T-cell (primary cell): ENCODE measurements around the gene TULP1. TPM values are rescaled to one million over a fixed set of nuclear protein-coding genes. Genes with fewer than 3 reads are reported as not detected.

Experiments used
- ATAC-seq, 4 experiments: fragments of 200-7000 bp in 3 of 4; fragments of 150-1000 bp in 1 of 4; cut with Tn5 transposase; replicated peaks in 1 of 4; 1 replicate in 3 of 4; 2 replicates in 1 of 4; pipeline ENCODE4 v1.10.0; 2021; ENCODE audit warnings: moderate library complexity in 3 of 4, mild to moderate bottlenecking in 2 of 4, moderate number of reproducible peaks in 1 of 4
- CTCF ChIA-PET, 2 donors: fragments of 300-600 bp; sonication (Branson Sonifier 250); formaldehyde crosslinking; loops; one replicate each; lab custom pipeline; 2022; ENCODE audit warnings: antibody characterized with exemption in 2 of 2; lab: Charles Lee
- POLR2A ChIA-PET, 2 donors: fragments of 300-600 bp; sonication (Branson Sonifier 250); formaldehyde crosslinking; loops; one replicate each; lab custom pipeline; 2022; ENCODE audit warnings: antibody characterized with exemption in 2 of 2; lab: Charles Lee
- DNase-seq, 35 experiments: peaks; one replicate each; pipeline versions ENCODE4 v3.0.0 to v3.0.0-alpha.2; 2013 to 2023
- H3K27ac ChIP-seq: one replicate; pipeline ENCODE4 v1.5.1; 2013; ENCODE audit warnings: low read length
- H3K27me3 ChIP-seq, 2 experiments: replicated peaks in 1 of 2; 1 replicate in 1 of 2; 2 replicates in 1 of 2; pipeline versions ENCODE4 v1.6.1 to v1.7.0; 2013; ENCODE audit warnings: low read length in 1 of 2, mixed read lengths in 1 of 2; ENCODE audit not compliant: control insufficient read depth in 2 of 2, insufficient read depth in 2 of 2; ENCODE audit errors: extremely low read depth in 1 of 2
- H3K36me3 ChIP-seq, 2 donors: 1 replicate in 1 of 2; 2 replicates in 1 of 2; pipeline versions ENCODE4 v1.6.1 to v1.7.0; 2013; ENCODE audit warnings: low read length in 1 of 2; ENCODE audit not compliant: control insufficient read depth in 2 of 2, insufficient read depth in 1 of 2; ENCODE audit errors: extremely low read depth in 1 of 2
- H3K4me1 ChIP-seq, 2 experiments: 1 replicate in 1 of 2; 2 replicates in 1 of 2; pipeline versions ENCODE4 v1.6.1 to v1.7.0; 2013; ENCODE audit warnings: low read length in 2 of 2, mixed read lengths in 1 of 2; ENCODE audit not compliant: insufficient read depth in 2 of 2, control insufficient read depth in 1 of 2; ENCODE audit errors: extremely low read depth in 1 of 2
- H3K4me3 ChIP-seq, 2 donors: 1 replicate in 1 of 2; 2 replicates in 1 of 2; pipeline versions ENCODE4 v1.5.1 to v1.7.0; 2013; ENCODE audit warnings: mild to moderate bottlenecking in 2 of 2, low read length in 1 of 2, moderate library complexity in 1 of 2; ENCODE audit not compliant: control insufficient read depth in 1 of 2; ENCODE audit errors: extremely low read depth in 1 of 2
- H3K9me3 ChIP-seq: 2 replicates; pipeline ENCODE4 v1.7.0; 2013
- H3K27ac Mint-ChIP-seq, 2 donors: one replicate each; pipeline ENCODE4 v1.8.0; 2020 to 2021; ENCODE audit warnings: mild to moderate bottlenecking in 2 of 2, mixed read lengths in 2 of 2
- H3K27me3 Mint-ChIP-seq, 2 donors: one replicate each; pipeline ENCODE4 v1.8.0; 2021 to 2022; ENCODE audit warnings: mixed read lengths in 2 of 2
- H3K36me3 Mint-ChIP-seq: one replicate; pipeline ENCODE4 v1.8.0; 2021; ENCODE audit warnings: mixed read lengths
- H3K4me1 Mint-ChIP-seq, 3 donors: one replicate each; pipeline ENCODE4 v1.8.0; 2020 to 2022; ENCODE audit warnings: mixed read lengths in 3 of 3, mild to moderate bottlenecking in 1 of 3
- H3K4me3 Mint-ChIP-seq, 3 donors: one replicate each; pipeline ENCODE4 v1.8.0; 2020 to 2022; ENCODE audit warnings: mild to moderate bottlenecking in 3 of 3, mixed read lengths in 3 of 3, moderate library complexity in 3 of 3
- H3K9me3 Mint-ChIP-seq, 3 donors: one replicate each; pipeline ENCODE4 v1.8.0; 2020 to 2022; ENCODE audit warnings: mixed read lengths in 3 of 3
- WGBS: methylation state at CpG from one replicate; pipeline ENCODE4 v1.1.5; 2013; ENCODE audit warnings: missing lambda C conversion rate; ENCODE audit not compliant: insufficient coverage; 5-methylcytosine and 5-hydroxymethylcytosine counted together
- total RNA-seq, 35 experiments: library from RNA in 6 of 35; stranded (reverse) in 6 of 35; fragments of 120-200 nt in 1 of 35; gene quantifications; one replicate each; pipeline versions ENCODE4 v1.2.1 to v1.2.4 and lab custom pipeline; 2013 to 2026

TULP1 gene
- total RNA-seq, 5 donors from 2014 or later (not counting 1 experiment from before 2014, with no cell fraction given): not detected

DNA sequence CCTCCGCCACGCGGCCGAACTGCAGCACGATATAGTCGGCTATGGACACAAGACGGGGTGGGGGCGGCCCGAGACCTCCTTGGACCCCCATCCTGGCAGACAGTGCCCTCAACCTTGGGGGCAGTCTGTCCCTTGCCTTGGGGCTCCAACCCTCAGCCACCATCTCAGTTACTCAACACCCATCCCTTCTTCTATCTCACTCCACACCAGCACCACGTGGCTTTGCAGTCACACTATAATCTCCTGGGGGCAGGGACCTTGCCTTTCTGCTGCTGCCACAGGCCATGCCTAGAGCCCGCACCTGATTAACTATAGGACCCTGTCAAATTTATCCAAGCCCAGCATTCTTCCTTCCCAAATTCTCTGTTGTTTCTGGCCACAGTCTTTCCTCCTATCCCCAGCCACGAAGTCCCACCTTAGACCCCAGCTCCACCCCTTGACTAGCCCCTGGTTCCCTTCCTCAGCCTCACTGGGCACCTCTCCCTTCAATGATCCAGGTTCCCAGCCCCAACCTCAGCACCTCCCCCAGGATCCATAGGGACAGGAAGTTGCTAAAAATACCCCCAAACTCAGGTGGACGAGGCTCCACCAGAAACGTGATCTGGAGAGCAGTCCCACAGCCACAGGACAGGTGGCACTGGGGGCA is 14.2 kb downstream of the TULP1 start:
- Histone ChIP-seq H3K27ac (no peak overlapping the region), H3K4me3 (peak overlapping the region; percentile 58 to 79)
- peak overlapping the region; percentile 73 to 81 (median 74) for H3K4me3 Mint-ChIP-seq

DNA sequence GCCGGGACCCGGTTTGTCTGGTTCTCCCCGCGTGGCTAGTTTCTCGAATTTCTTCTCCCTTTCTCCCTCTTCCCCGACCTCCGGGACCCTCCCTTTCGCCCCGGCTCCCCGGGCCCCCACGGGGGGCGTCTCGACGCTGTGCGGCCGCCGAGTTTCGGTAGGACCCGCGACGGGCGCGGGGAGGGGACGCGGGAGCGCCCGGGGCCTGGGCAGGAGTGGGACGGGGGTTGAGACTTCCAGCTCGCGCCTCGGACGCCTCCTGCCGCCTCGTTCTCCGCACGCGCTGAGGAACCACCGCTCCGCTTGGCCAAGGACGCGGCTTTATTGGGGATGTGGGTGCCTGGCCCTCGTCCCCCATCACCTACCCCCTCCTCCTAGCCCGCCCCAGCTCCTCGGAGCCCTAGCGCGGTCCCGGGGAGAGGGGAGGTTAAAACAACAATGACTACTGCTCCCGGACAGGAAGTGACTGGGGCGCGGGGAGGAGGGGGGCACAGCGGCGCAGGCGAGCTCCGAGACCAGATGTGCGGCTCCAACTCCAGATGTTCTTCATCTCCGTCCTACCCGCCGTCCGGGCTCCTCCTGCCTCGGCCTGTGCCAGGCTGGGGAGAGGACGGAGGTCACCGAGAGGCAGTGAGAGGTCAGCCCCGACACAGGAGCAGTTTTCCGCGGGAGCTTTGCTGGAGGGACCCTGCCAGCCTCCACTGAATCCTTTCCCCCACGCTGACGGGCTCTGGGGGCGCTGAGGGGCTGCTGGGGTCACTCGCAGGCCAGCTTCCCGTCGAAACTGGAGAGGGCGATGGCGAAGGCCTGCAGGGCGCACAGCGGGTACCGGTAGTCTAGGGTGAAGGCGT is 14.9 kb downstream of the TULP1 start:
- H3K27me3 Mint-ChIP-seq: peaks cover 0 to 26% of the 10 kb centered on the region in 2 donors
- CTCF ChIA-PET: interaction anchor here in 1 of 2 donors (0.6 kb wide), 2 partner anchors 35 to 182 kb away, joined by 4 to 5 read pairs; no protein-coding TSS in a partner anchor
- Histone ChIP-seq H3K27me3 (peaks cover 0 to 37% of the 10 kb centered on the region in 2 experiments), H3K36me3 (no peaks in the 10 kb centered on the region), H3K27ac (no peak overlapping the region), H3K4me1 (peaks cover 0 to 27% of the 10 kb centered on the region in 2 experiments), H3K9me3 (no peaks in the 10 kb centered on the region), H3K4me3 (peak overlapping the region; percentile 58 to 79)
- peak overlapping the region; percentile 73 to 81 (median 74) for H3K4me3 Mint-ChIP-seq
- WGBS: 14% methylated on average over 55 of the region's 77 CpGs
- no peaks in the 10 kb centered on the region for H3K36me3 Mint-ChIP-seq
- H3K4me1 Mint-ChIP-seq: peaks cover 14 to 20% (median 16%) of the 10 kb centered on the region in 3 donors
- POLR2A ChIA-PET: interaction anchor here in 1 of 2 donors (0.6 kb wide), 1 partner anchor 11 kb away, joined by 3 read pairs; no protein-coding TSS in a partner anchor
- H3K9me3 Mint-ChIP-seq: no peaks in the 10 kb centered on the region
- ATAC-seq (peak; percentile 17 to 43 (median 34)), DNase-seq (peak in 26 of 35 experiments; percentile 14 to 50 (median 30))
- no peak overlapping the region for H3K27ac Mint-ChIP-seq

More for the DNA sequence above, 14.2 kb downstream of the TULP1 start:
- peaks cover 0 to 40% of the 10 kb centered on the region in 2 experiments for H3K27me3 ChIP-seq
- Mint-ChIP-seq H3K4me1 (peaks cover 8 to 20% (median 16%) of the 10 kb centered on the region in 3 donors), H3K27me3 (peaks cover 0 to 32% of the 10 kb centered on the region in 2 donors), H3K27ac (no peak overlapping the region), H3K9me3 (no peaks in the 10 kb centered on the region), H3K36me3 (no peaks in the 10 kb centered on the region)
- ChIA-PET CTCF (interaction anchor here in 1 of 2 donors (0.6 kb wide), 2 partner anchors 34 to 183 kb away, joined by 4 to 5 read pairs; no protein-coding TSS in a partner anchor), POLR2A (no interaction called here)
- no peaks in the 10 kb centered on the region for H3K36me3 ChIP-seq
- 64% methylated on average over 12 of the region's 14 CpGs for WGBS
- ATAC-seq (no peak), DNase-seq (no peak)
- no peaks in the 10 kb centered on the region for H3K9me3 ChIP-seq
- H3K4me1 ChIP-seq: peaks cover 0 to 27% of the 10 kb centered on the region in 2 experiments

DNA sequence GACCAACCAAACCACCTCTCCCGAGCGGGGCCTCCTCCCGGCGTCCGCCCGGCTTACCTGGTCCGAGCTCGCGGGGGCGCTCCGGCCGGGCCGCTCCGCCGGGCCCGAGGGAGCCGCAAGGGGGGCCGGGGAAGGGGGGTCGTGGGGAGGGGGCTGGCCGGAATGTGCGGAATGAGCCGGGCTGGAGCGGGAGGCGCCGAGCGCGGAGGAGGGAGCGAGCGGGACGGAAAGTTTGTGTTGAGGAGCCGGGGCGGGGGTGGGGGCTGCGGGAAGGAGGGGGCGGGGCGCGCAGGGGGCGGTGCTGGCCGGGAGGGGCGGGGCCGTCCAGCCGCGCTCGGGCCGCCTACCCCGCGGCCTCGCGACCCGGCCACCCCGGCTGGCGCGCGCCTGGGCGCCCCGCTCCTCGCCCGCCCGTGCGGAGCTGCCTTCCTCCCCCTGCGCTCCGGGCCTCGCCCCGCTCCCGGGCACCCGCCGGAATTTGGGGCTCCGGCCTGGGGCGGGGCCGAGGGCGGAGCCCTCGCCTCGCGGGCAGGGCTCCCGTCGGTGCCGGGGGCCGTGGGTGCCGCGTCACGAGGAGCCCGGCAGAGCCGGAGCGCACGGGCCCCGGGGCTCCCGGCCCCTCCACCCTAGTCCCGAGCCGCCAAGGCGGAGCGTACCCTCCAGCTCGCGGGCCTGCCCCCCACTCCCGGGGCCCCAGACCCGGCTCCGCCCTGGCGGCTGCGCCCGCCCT is 15.7 kb downstream of the TULP1 start, which contains the start of gene TEAD3:
TEAD3 (minus strand) TSS at position 239 of the 730 bp plus-strand sequence.
- DNase-seq: peak in 23 of 35 experiments; percentile 7 to 67 (median 26)
- peaks cover 0 to 27% of the 10 kb centered on the region in 2 experiments for H3K4me1 ChIP-seq
- Mint-ChIP-seq H3K9me3 (no peaks in the 10 kb centered on the region), H3K27ac (no peak within 1 kb of the TSS), H3K36me3 (no peaks in the 10 kb centered on the region), H3K27me3 (peaks cover 0 to 20% of the 10 kb centered on the region in 2 donors), H3K4me1 (peaks cover 17 to 22% (median 19%) of the 10 kb centered on the region in 3 donors), H3K4me3 (peak within 1 kb of the TSS; percentile 73 to 81 (median 74))
- H3K4me3 ChIP-seq: peak within 1 kb of the TSS; percentile 58 to 79
- H3K27ac ChIP-seq: no peak within 1 kb of the TSS
- H3K9me3 ChIP-seq: no peaks in the 10 kb centered on the region
- POLR2A ChIA-PET: interaction anchor here in 1 of 2 donors (0.5 to 0.6 kb wide), 2 partner anchors 10 kb away, joined by 3 to 13 read pairs; no protein-coding TSS in a partner anchor
- no peaks in the 10 kb centered on the region for H3K36me3 ChIP-seq
- 1% methylated on average over 71 of the region's 98 CpGs for WGBS
- peaks cover 0 to 34% of the 10 kb centered on the region in 2 experiments for H3K27me3 ChIP-seq
- CTCF ChIA-PET: interaction anchor here in 1 of 2 donors (0.7 kb wide), 1 partner anchor 168 kb away, joined by 5 read pairs; no protein-coding TSS in a partner anchor
- peak; percentile 76 to 78 (median 77) for ATAC-seq

DNA sequence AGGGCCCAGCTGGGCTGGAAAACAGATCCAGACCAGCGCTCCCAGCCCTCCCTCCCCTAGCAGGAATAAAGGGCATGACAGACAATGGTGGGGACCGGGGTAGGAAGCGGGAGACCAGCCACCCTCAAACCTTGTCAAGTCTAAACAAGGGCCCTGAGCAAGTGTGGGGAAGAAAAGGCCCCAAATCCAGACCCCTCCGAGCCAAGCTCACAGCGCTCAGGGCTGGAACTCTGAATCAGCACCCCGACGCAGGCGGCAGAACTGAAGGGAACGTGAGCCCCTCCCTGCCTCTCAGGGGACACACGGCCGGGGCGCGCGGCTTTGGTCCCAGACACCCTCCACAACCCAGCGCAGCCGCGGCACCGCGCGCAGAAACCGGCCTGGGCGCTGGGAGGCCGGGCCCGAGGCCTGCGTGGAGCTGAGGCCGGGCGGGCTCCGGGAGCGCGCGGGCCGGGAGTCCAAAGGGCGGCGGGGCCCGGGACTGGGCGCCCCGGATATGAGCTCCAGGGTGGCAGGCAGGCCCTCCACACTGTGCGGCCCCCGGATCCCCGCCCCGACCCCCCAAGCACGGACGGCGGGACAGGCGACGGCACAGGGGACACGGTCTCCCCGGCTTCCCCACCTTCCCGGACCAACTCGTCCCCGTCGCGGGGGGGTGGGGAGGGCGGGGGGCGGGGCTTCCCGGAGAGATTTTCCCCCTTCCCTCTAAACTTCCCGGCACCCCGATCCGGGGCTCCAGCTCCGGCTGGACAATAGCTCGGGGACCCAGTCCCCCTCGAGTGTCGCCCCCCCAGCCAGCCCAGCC is 16.5 kb downstream of the TULP1 start:
- no peak overlapping the region for H3K27ac ChIP-seq
- POLR2A ChIA-PET: no interaction called here
- no peak overlapping the region for H3K27ac Mint-ChIP-seq
- H3K9me3 ChIP-seq: no peaks in the 10 kb centered on the region
- WGBS: 81% methylated on average over 14 of the region's 63 CpGs
- peaks cover 0 to 27% of the 10 kb centered on the region in 2 experiments for H3K4me1 ChIP-seq
- no peaks in the 10 kb centered on the region for H3K36me3 ChIP-seq
- peaks cover 0 to 31% of the 10 kb centered on the region in 2 experiments for H3K27me3 ChIP-seq
- H3K4me1 Mint-ChIP-seq: peaks cover 19 to 22% (median 21%) of the 10 kb centered on the region in 3 donors
- ATAC-seq (peak in 1 of 4 experiments; percentile 3), DNase-seq (peak in 3 of 35 experiments; percentile 8 to 22 (median 13))
- H3K36me3 Mint-ChIP-seq: no peaks in the 10 kb centered on the region
- CTCF ChIA-PET: interaction anchor here in 1 of 2 donors (0.7 kb wide), 1 partner anchor 169 kb away, joined by 5 read pairs; no protein-coding TSS in a partner anchor
- peaks cover 0 to 16% of the 10 kb centered on the region in 2 donors for H3K27me3 Mint-ChIP-seq
- H3K4me3 ChIP-seq: peak overlapping the region in 1 of 2 donors; percentile 30
- H3K4me3 Mint-ChIP-seq: peak overlapping the region; percentile 66 to 77 (median 70)
- no peaks in the 10 kb centered on the region for H3K9me3 Mint-ChIP-seq

DNA sequence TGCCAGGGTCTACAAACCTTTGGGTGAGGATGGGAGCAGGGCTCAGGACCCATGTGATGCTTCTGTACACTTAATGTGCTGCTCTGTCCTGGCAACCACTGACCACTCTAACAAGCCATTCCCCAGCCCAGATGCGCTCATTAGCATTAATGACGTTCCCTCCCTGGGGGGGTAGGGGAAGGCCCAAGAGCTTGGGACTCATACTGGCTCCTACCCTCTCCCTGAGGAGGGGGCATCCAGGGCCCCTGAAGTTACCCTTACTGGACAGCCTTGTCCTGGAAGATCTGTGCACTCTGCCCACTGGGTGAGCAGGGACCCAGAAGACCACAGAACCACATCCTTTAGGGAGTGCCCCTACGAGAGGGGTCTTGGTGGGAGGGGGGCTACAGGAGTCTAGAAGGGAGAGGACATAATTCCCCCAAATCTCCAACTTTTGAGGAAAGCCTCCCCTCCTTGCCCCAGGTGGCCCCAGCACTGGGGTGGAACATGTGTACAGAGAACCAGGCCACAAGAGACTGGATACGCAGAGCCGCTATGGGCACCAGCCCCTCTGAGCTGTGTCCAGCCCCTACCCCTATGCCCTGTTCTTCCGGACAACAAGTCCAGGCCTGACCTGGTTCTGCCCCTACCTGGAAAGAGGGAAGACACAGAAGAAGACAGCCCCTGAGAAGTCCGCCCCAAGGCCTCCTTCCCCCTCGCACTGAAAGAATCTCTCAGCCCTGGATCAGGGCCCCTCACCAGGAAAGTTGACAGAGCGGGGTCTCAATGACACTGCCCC is 17.2 kb downstream of the TULP1 start:
- DNase-seq (no peak), ATAC-seq (no peak)
- Mint-ChIP-seq H3K4me1 (peaks cover 22 to 27% (median 23%) of the 10 kb centered on the region in 3 donors), H3K27ac (peak overlapping the region in 1 of 2 donors; percentile 66), H3K36me3 (no peaks in the 10 kb centered on the region), H3K4me3 (peak overlapping the region; percentile 66 to 77 (median 70)), H3K27me3 (peaks cover 0 to 11% of the 10 kb centered on the region in 2 donors), H3K9me3 (no peaks in the 10 kb centered on the region)
- H3K4me3 ChIP-seq: no peak overlapping the region
- H3K36me3 ChIP-seq: no peaks in the 10 kb centered on the region
- POLR2A ChIA-PET: no interaction called here
- H3K9me3 ChIP-seq: no peaks in the 10 kb centered on the region
- peaks cover 0 to 27% of the 10 kb centered on the region in 2 experiments for H3K4me1 ChIP-seq
- CTCF ChIA-PET: interaction anchor here in 1 of 2 donors (0.6 kb wide), 1 partner anchor 84 kb away, joined by 4 read pairs; no protein-coding TSS in a partner anchor
- H3K27me3 ChIP-seq: peaks cover 0 to 24% of the 10 kb centered on the region in 2 experiments
- WGBS: 100% methylated on average over 6 of the region's 9 CpGs
- no peak overlapping the region for H3K27ac ChIP-seq
